Measurements from ENCODE around the gene ENKUR. TPM values are rescaled to one million over a fixed set of nuclear protein-coding genes. Genes with fewer than 3 reads are reported as not detected.

The ENKUR gene
- 0.39 TPM for total RNA-seq

GRCh38 chr10:25015828-25016375 lies at the start of gene ENKUR:
Gene ENKUR (minus strand): TSS chr10:25016158. CDS start chr10:25015936, 222 bp downstream.
- peak; percentile 91 for DNase-seq

- no peak for DNase-seq
These were observed 48.4 kb upstream of the ENKUR start for GRCh38 chr10:25064401-25064800.

- DNase-seq = no peak
These were observed 47.7 kb upstream of the ENKUR start for GRCh38 chr10:25063644-25064043.

- no peak for DNase-seq
These were observed 47.2 kb upstream of the ENKUR start for GRCh38 chr10:25063157-25063556.

GRCh38 chr10:25061711-25062449 lies 45.9 kb upstream of the ENKUR start:
- no peak for DNase-seq

GRCh38 chr10:25061125-25061524 lies 45.2 kb upstream of the ENKUR start:
- DNase-seq = no peak

- no peak for DNase-seq
These were observed 44.0 kb upstream of the ENKUR start for GRCh38 chr10:25059990-25060389.

GRCh38 chr10:25057886-25058285 lies 41.9 kb upstream of the ENKUR start:
- no peak for DNase-seq

- DNase-seq = no peak
These were observed 40.8 kb upstream of the ENKUR start for GRCh38 chr10:25056726-25057125.

GRCh38 chr10:25052012-25052411 lies 36.1 kb upstream of the ENKUR start:
- no peak for DNase-seq

- DNase-seq = no peak
These were observed 34.4 kb upstream of the ENKUR start for GRCh38 chr10:25050402-25050801.

GRCh38 chr10:25049966-25050365 lies 34.0 kb upstream of the ENKUR start:
- DNase-seq = no peak

- DNase-seq = no peak
These were observed 32.5 kb upstream of the ENKUR start for GRCh38 chr10:25048450-25048849.

- no peak for DNase-seq
These were observed 31.8 kb upstream of the ENKUR start for GRCh38 chr10:25047591-25048301.

GRCh38 chr10:25047088-25047487 lies 31.1 kb upstream of the ENKUR start:
- no peak for DNase-seq

GRCh38 chr10:25046641-25047040 lies 30.7 kb upstream of the ENKUR start:
- no peak for DNase-seq

GRCh38 chr10:25039531-25039930 lies 23.6 kb upstream of the ENKUR start:
- no peak for DNase-seq

- DNase-seq = no peak
These were observed 22.4 kb upstream of the ENKUR start for GRCh38 chr10:25038325-25038724.

- no peak for DNase-seq
These were observed 20.4 kb upstream of the ENKUR start for GRCh38 chr10:25036381-25036780.

- DNase-seq = no peak
These were observed 13.6 kb upstream of the ENKUR start for GRCh38 chr10:25029519-25029918.

GRCh38 chr10:25028711-25029110 lies 12.8 kb upstream of the ENKUR start:
- DNase-seq = no peak

- DNase-seq = no peak
These were observed 10.5 kb upstream of the ENKUR start for GRCh38 chr10:25026463-25026862.

GRCh38 chr10:25024528-25024927 lies 8.6 kb upstream of the ENKUR start:
- peak; percentile 56 for DNase-seq

GRCh38 chr10:25023278-25023677 lies 7.3 kb upstream of the ENKUR start:
- peak; percentile 41 for DNase-seq

Data from skin of body (tissue), 2 donors.